ENCODE results near the gene PUSL1.

DNA sequence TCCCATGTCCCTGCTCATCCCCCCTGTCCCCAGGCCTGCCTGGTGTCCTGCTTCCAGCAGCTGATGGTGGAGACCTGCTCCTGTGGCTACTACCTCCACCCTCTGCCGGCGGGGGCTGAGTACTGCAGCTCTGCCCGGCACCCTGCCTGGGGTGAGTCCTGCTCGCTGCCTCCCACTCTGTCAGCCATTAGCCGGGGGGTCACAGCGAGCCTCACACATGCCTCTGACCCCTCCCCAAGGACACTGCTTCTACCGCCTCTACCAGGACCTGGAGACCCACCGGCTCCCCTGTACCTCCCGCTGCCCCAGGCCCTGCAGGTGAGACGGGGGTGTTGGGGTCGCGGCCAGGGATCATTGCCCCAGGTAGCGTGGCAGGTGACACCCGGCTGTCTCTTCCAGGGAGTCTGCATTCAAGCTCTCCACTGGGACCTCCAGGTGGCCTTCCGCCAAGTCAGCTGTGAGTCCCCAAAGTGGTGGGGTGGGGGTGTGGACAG is 18.1 kb upstream of the PUSL1 start:
- TF ChIP-seq, protein P1, sequence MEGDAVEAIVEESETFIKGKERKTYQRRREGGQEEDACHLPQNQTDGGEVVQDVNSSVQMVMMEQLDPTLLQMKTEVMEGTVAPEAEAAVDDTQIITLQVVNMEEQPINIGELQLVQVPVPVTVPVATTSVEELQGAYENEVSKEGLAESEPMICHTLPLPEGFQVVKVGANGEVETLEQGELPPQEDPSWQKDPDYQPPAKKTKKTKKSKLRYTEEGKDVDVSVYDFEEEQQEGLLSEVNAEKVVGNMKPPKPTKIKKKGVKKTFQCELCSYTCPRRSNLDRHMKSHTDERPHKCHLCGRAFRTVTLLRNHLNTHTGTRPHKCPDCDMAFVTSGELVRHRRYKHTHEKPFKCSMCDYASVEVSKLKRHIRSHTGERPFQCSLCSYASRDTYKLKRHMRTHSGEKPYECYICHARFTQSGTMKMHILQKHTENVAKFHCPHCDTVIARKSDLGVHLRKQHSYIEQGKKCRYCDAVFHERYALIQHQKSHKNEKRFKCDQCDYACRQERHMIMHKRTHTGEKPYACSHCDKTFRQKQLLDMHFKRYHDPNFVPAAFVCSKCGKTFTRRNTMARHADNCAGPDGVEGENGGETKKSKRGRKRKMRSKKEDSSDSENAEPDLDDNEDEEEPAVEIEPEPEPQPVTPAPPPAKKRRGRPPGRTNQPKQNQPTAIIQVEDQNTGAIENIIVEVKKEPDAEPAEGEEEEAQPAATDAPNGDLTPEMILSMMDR (IDR thresholded peaks at IDR 0.05; ENCODE audit: insufficient read depth, low read length), result peak; percentile 47
- TF ChIP-seq POLR2AphosphoS5 (IDR thresholded peaks at IDR 0.05; ENCODE audit: low read depth), result no peak
- TF ChIP-seq, protein P2, sequence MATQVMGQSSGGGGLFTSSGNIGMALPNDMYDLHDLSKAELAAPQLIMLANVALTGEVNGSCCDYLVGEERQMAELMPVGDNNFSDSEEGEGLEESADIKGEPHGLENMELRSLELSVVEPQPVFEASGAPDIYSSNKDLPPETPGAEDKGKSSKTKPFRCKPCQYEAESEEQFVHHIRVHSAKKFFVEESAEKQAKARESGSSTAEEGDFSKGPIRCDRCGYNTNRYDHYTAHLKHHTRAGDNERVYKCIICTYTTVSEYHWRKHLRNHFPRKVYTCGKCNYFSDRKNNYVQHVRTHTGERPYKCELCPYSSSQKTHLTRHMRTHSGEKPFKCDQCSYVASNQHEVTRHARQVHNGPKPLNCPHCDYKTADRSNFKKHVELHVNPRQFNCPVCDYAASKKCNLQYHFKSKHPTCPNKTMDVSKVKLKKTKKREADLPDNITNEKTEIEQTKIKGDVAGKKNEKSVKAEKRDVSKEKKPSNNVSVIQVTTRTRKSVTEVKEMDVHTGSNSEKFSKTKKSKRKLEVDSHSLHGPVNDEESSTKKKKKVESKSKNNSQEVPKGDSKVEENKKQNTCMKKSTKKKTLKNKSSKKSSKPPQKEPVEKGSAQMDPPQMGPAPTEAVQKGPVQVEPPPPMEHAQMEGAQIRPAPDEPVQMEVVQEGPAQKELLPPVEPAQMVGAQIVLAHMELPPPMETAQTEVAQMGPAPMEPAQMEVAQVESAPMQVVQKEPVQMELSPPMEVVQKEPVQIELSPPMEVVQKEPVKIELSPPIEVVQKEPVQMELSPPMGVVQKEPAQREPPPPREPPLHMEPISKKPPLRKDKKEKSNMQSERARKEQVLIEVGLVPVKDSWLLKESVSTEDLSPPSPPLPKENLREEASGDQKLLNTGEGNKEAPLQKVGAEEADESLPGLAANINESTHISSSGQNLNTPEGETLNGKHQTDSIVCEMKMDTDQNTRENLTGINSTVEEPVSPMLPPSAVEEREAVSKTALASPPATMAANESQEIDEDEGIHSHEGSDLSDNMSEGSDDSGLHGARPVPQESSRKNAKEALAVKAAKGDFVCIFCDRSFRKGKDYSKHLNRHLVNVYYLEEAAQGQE (IDR thresholded peaks at IDR 0.05; ENCODE audit: insufficient replicate concordance, low read depth), result no peak
- no peak for TF ChIP-seq GABPA (IDR thresholded peaks at IDR 0.05; ENCODE audit: low read depth)
